PC-9 (cell line): ENCODE data around the gene SIX1.

Source experiments
- EZH2 ChIP-seq: fragments of 200-600 bp; sonication (generic); IDR thresholded peaks from 2 replicates; pipeline ENCODE4 v1.8.0; 2017; ENCODE audit warnings: antibody characterized with exemption, low read depth
- TF ChIP-seq, protein P1 (sequence below): fragments of 200-600 bp; sonication (generic); conservative IDR thresholded peaks from 2 replicates; pipeline ENCODE4 v1.6.1; 2017; ENCODE audit warnings: mixed run types, antibody characterized with exemption, mild to moderate bottlenecking, moderate library complexity

DNA sequence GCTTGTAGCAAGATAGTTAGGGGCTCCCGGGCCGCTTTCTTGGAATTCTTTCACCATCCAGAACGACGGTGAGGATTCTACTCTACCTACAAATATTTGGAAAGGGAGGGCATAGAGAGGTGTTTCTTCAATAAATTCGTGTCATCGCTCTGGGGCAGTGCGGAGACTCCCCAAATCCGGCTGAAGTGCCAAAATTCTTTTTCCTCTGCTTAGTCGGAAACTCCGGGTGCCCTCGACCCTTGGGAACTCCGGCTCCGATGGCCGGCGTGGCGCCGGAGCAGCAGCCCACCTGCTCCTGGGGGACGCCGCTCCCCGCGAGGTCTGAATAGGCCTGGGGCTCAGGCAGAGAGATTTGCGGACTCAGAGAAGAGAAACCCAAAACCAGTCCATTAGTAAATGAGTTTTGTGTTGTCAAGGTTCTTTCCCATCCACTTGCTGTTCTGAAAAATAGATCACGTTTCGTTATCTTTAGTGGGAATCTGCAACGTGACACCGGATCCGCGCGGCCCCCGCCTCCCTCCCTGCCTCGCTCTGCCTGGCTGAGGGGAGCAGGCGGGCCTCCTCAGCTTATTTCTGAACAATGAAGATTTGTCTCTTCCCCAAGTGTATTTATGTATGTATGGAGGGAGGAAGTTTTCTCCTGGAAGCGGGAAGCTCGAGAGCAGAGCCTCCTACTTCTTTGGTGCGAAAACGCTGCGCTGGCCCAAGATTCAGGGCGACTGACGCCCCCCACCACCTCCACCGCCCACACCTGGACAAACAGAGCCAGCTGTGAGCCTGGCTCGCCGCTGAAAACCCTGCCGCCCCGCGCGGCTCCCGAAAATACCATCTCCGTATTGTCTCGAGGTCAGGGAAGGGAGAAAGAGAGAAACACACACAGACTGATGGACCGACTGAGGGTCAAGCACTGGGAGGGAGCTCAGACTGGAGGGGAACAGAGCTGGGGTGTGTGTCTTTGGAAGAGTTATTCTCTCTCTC lies 3.7 kb upstream of the SIX1 start:
- TF ChIP-seq, protein P1, sequence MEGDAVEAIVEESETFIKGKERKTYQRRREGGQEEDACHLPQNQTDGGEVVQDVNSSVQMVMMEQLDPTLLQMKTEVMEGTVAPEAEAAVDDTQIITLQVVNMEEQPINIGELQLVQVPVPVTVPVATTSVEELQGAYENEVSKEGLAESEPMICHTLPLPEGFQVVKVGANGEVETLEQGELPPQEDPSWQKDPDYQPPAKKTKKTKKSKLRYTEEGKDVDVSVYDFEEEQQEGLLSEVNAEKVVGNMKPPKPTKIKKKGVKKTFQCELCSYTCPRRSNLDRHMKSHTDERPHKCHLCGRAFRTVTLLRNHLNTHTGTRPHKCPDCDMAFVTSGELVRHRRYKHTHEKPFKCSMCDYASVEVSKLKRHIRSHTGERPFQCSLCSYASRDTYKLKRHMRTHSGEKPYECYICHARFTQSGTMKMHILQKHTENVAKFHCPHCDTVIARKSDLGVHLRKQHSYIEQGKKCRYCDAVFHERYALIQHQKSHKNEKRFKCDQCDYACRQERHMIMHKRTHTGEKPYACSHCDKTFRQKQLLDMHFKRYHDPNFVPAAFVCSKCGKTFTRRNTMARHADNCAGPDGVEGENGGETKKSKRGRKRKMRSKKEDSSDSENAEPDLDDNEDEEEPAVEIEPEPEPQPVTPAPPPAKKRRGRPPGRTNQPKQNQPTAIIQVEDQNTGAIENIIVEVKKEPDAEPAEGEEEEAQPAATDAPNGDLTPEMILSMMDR = no peak
- no peak for TF ChIP-seq EZH2
